BLaER1 treated with 17β-estradiol and CSF1 and Interleukin-3, amounts not matched to agents 10 nM and 100 nM (cell line): ENCODE results near the gene GNAO1.

Source experiments
- H3K27ac ChIP-seq, 11 experiments: shearing (Covaris generic); formaldehyde crosslinking; 2 replicates each; pipeline ENCODE4 v1.8.1; 2022
- H3K27me3 ChIP-seq, 11 experiments: shearing (Covaris generic); formaldehyde crosslinking; 2 replicates each; pipeline ENCODE4 v1.8.1; 2022
- H3K36me3 ChIP-seq, 11 experiments: shearing (Covaris generic); formaldehyde crosslinking; 2 replicates each; pipeline ENCODE4 v1.8.1; 2022
- H3K4me1 ChIP-seq, 10 experiments: shearing (Covaris generic); formaldehyde crosslinking; 2 replicates each; pipeline ENCODE4 v1.8.1; 2022
- H3K4me2 ChIP-seq, 11 experiments: shearing (Covaris generic); formaldehyde crosslinking; 2 replicates each; pipeline ENCODE4 v1.8.1; 2022
- H3K4me3 ChIP-seq, 10 experiments: shearing (Covaris generic); formaldehyde crosslinking; 2 replicates each; pipeline ENCODE4 v1.8.1; 2022
- H3K9ac ChIP-seq, 11 experiments: shearing (Covaris generic); formaldehyde crosslinking; 2 replicates each; pipeline ENCODE4 v1.8.1; 2022
- H3K9me3 ChIP-seq, 11 experiments: shearing (Covaris generic); formaldehyde crosslinking; replicated peaks in 1 of 11; 2 replicates each; pipeline ENCODE4 v1.8.1; 2022
- H4K20me1 ChIP-seq, 11 experiments: shearing (Covaris generic); formaldehyde crosslinking; 2 replicates each; pipeline ENCODE4 v1.8.1; 2022
- Cebpa-rat ChIP-seq, 11 experiments: shearing (Covaris generic); IDR thresholded peaks; 2 replicates each; pipeline ENCODE4 v1.8.1; 2022

GNAO1 gene

GRCh38 chr16:56203052-56203451 is 11.8 kb downstream of the GNAO1 start:
- 0 out of 22 replicates have a peak, but pooled peaks cover 0 to 4% (median 0%) of the 10 kb centered on the region in 11 experiments for H3K27me3 ChIP-seq
- H3K4me2 ChIP-seq = peak overlapping the region; percentile 38 to 78 (median 64); a peak in 20 of 22 replicates
- no peak for TF ChIP-seq Cebpa-rat (IDR thresholded peaks at IDR 0.05)
- no peak overlapping the region for H3K4me3 ChIP-seq
- H3K4me1 ChIP-seq = peaks cover 28 to 40% (median 32%) of the 10 kb centered on the region in 10 experiments
- H3K9ac ChIP-seq = no peak overlapping the region
- H3K9me3 ChIP-seq = no peaks in the 10 kb centered on the region
- H3K27ac ChIP-seq = peak overlapping the region in 1 of 11 experiments; percentile 32; a peak in 1 of 22 replicates
- no peaks in the 10 kb centered on the region for H3K36me3 ChIP-seq
- H4K20me1 ChIP-seq = peaks cover 0 to 5% (median 0%) of the 10 kb centered on the region in 11 experiments; a peak in 1 of 22 replicates

- Histone ChIP-seq H3K4me1 (peaks cover 17 to 25% (median 21%) of the 10 kb centered on the region in 10 experiments), H3K27me3 (no peaks in the 10 kb centered on the region), H4K20me1 (peaks cover 0 to 5% (median 0%) of the 10 kb centered on the region in 11 experiments; a peak in 1 of 22 replicates), H3K36me3 (no peaks in the 10 kb centered on the region), H3K9ac (no peak overlapping the region), H3K4me3 (no peak overlapping the region), H3K4me2 (no peak overlapping the region), H3K9me3 (no peaks in the 10 kb centered on the region; a peak in 1 of 22 replicates), H3K27ac (no peak overlapping the region)
- no peak for TF ChIP-seq Cebpa-rat (IDR thresholded peaks at IDR 0.05)
Observed at GRCh38 chr16:56204816-56205215, 13.5 kb downstream of the GNAO1 start.

- Histone ChIP-seq H4K20me1 (peaks cover 0 to 2% (median 0%) of the 10 kb centered on the region in 11 experiments; a peak in 1 of 22 replicates), H3K36me3 (no peaks in the 10 kb centered on the region), H3K4me1 (peaks cover 10 to 20% (median 15%) of the 10 kb centered on the region in 10 experiments), H3K9ac (no peak overlapping the region), H3K27me3 (no peaks in the 10 kb centered on the region), H3K27ac (no peak overlapping the region), H3K9me3 (no peaks in the 10 kb centered on the region; a peak in 1 of 22 replicates), H3K4me2 (no peak overlapping the region), H3K4me3 (no peak overlapping the region)
- TF ChIP-seq Cebpa-rat (IDR thresholded peaks at IDR 0.05) = no peak
Observed at GRCh38 chr16:56206951-56207350, 15.7 kb downstream of the GNAO1 start.

GRCh38 chr16:56207421-56207820 is 16.1 kb downstream of the GNAO1 start:
- Histone ChIP-seq H3K4me1 (peaks cover 5 to 17% (median 10%) of the 10 kb centered on the region in 10 experiments), H3K9me3 (no peaks in the 10 kb centered on the region; a peak in 1 of 22 replicates), H4K20me1 (no peaks in the 10 kb centered on the region; a peak in 1 of 22 replicates), H3K27ac (no peak overlapping the region), H3K9ac (no peak overlapping the region), H3K27me3 (no peaks in the 10 kb centered on the region), H3K4me2 (no peak overlapping the region), H3K4me3 (no peak overlapping the region), H3K36me3 (no peaks in the 10 kb centered on the region)
- TF ChIP-seq Cebpa-rat (IDR thresholded peaks at IDR 0.05) = no peak

GRCh38 chr16:56211435-56211981 is 20.2 kb downstream of the GNAO1 start:
- no peak overlapping the region for H3K4me3 ChIP-seq
- H4K20me1 ChIP-seq = no peaks in the 10 kb centered on the region
- peaks cover 0 to 11% (median 0%) of the 10 kb centered on the region in 10 experiments; a peak in 3 of 20 replicates for H3K4me1 ChIP-seq
- peak overlapping the region in 2 of 11 experiments; percentile 20 to 35; a peak in 4 of 22 replicates for H3K4me2 ChIP-seq
- no peak overlapping the region for H3K27ac ChIP-seq
- no peaks in the 10 kb centered on the region for H3K36me3 ChIP-seq
- no peaks in the 10 kb centered on the region; a peak in 1 of 22 replicates for H3K9me3 ChIP-seq
- TF ChIP-seq Cebpa-rat (IDR thresholded peaks at IDR 0.05) = no peak
- no peaks in the 10 kb centered on the region for H3K27me3 ChIP-seq
- H3K9ac ChIP-seq = no peak overlapping the region

- H3K4me3 ChIP-seq = no peak overlapping the region
- no peaks in the 10 kb centered on the region for H4K20me1 ChIP-seq
- no peak overlapping the region for H3K9ac ChIP-seq
- no peak overlapping the region for H3K27ac ChIP-seq
- H3K36me3 ChIP-seq = no peaks in the 10 kb centered on the region
- H3K4me1 ChIP-seq = peaks cover 0 to 11% (median 0%) of the 10 kb centered on the region in 10 experiments; a peak in 3 of 20 replicates
- no peaks in the 10 kb centered on the region; a peak in 1 of 22 replicates for H3K9me3 ChIP-seq
- H3K4me2 ChIP-seq = peak overlapping the region in 2 of 11 experiments; percentile 20 to 35; a peak in 3 of 22 replicates
- no peaks in the 10 kb centered on the region for H3K27me3 ChIP-seq
- no peak for TF ChIP-seq Cebpa-rat (IDR thresholded peaks at IDR 0.05)
Observed at GRCh38 chr16:56212144-56212543, 20.9 kb downstream of the GNAO1 start.

GRCh38 chr16:56221995-56222394 is 30.7 kb downstream of the GNAO1 start:
- Histone ChIP-seq H3K36me3 (no peaks in the 10 kb centered on the region), H3K4me2 (no peak overlapping the region), H4K20me1 (no peaks in the 10 kb centered on the region), H3K27me3 (no peaks in the 10 kb centered on the region), H3K27ac (no peak overlapping the region), H3K9ac (no peak overlapping the region), H3K4me1 (peaks cover 11 to 24% (median 15%) of the 10 kb centered on the region in 10 experiments), H3K4me3 (no peak overlapping the region), H3K9me3 (no peaks in the 10 kb centered on the region)
- TF ChIP-seq Cebpa-rat (IDR thresholded peaks at IDR 0.05) = no peak

- Histone ChIP-seq H3K27ac (no peak overlapping the region), H3K4me1 (peaks cover 17 to 30% (median 20%) of the 10 kb centered on the region in 10 experiments), H4K20me1 (no peaks in the 10 kb centered on the region), H3K27me3 (no peaks in the 10 kb centered on the region), H3K4me2 (no peak overlapping the region), H3K4me3 (no peak overlapping the region), H3K36me3 (no peaks in the 10 kb centered on the region), H3K9ac (no peak overlapping the region), H3K9me3 (no peaks in the 10 kb centered on the region)
- TF ChIP-seq Cebpa-rat (IDR thresholded peaks at IDR 0.05) = no peak
Observed at GRCh38 chr16:56222474-56222997, 31.2 kb downstream of the GNAO1 start.

- Histone ChIP-seq H3K4me1 (peaks cover 17 to 33% (median 22%) of the 10 kb centered on the region in 10 experiments), H3K27ac (peak overlapping the region in 5 of 11 experiments; percentile 6 to 69 (median 53); a peak in 8 of 22 replicates), H3K4me2 (peak overlapping the region in 7 of 11 experiments; percentile 4 to 84 (median 78); a peak in 7 of 22 replicates), H3K9me3 (no peaks in the 10 kb centered on the region), H3K9ac (no peak overlapping the region), H3K4me3 (no peak overlapping the region), H4K20me1 (no peaks in the 10 kb centered on the region), H3K27me3 (no peaks in the 10 kb centered on the region), H3K36me3 (no peaks in the 10 kb centered on the region)
- no peak for TF ChIP-seq Cebpa-rat (IDR thresholded peaks at IDR 0.05)
Observed at GRCh38 chr16:56225017-56225742, 33.9 kb downstream of the GNAO1 start.
